NCI-H460 (cell line): ENCODE data around the gene MAN1A1. TPM values are rescaled to one million over a fixed set of nuclear protein-coding genes. Genes with fewer than 3 reads are reported as not detected.

Experiments used
- DNase-seq: peaks from one replicate; pipeline ENCODE4 v3.0.0-alpha.2; 2016; ENCODE audit warnings: low read depth; ENCODE audit errors: extremely low read depth
- small RNA-seq, 2 experiments: library from RNA; depleted of rRNA; stranded (forward); fragments of <200 nt; gene quantifications; one replicate each; pipeline ENCODE3, GENCODE V24; 2014
- total RNA-seq: library from RNA; depleted of rRNA; stranded (reverse); fragments of >200 nt; shearing (Covaris generic); gene quantifications from 2 replicates; pipeline ENCODE4 v1.2.3, GENCODE V29; 2014

The MAN1A1 gene
- total RNA-seq, 1 experiment from 2014 or later, result 0.10 TPM

DNA sequence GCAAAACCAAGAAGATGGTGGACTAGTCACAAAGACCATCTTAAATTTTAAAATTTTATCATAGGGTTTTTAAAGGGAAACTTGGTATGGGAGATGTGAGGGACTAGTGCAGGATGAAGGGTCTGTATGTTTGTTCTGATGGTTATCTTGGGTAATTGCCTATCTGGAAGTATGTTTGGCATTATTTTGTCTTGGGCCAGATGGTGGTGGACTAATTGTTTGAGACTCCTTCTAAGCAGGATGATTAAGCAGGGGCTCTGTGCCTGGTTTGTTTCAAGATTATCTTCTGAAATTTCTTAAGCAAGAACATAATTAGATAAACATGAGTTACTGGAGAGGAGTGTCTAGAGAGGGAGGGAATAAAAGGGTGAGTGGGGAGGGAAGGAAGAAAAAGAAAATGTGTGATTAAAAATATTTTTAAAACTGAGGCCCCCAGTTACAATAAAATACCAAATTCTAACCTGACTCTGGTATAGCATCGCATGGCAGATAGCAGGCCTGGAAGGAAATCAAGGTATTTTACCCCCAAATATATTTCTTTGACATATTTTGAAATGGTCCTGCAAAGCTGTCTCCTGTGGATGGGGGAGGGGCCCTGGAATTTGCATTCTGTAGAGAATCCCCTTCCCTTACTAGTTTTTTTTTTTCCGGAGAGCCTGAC, 221.2 kb downstream of the MAN1A1 start:
- DNase-seq, result no peak

DNA sequence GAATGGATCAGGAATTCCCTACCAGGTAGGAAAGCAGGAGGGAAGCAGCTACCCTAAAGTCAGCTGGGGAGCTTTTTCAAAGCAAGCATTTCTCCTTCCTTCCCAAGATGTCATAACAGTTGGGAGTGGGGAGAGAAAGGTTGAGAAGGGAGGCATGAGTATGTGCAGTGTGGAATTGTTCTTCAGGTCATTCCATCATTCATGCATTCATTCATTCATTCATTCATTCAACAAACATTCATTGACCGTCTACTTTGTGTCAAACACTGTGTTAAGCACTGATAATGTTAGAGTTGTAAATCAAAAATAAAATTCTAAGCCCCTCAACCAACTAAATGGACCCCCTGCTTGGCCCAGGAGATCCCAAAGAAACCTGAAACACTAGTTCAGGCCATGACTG, 221.9 kb downstream of the MAN1A1 start:
- no peak for DNase-seq

Small RNAs within 50 kb of the gene (small RNA-seq; reads per million reads assigned to genes)
- gene AL022722.2, result 0 reads per million in 2 experiments
- gene RNU6-194P, result 0 reads per million in 2 experiments
